GM12891 (cell line): ENCODE measurements around the gene SDF4.

ENCODE experiments used
- DNase-seq: peaks from one replicate; pipeline ENCODE4 v3.0.0; 2011; ENCODE audit warnings: low spot score; ENCODE audit not compliant: insufficient read length
- FAIRE-seq: peaks from 2 replicates; lab custom pipeline; 2011; peaks lifted over from hg19 to GRCh38; lab: Jason Lieb, UNC
- PAX5 ChIP-seq: IDR thresholded peaks from 2 replicates; pipeline ENCODE4 v1.6.1; 2011; ENCODE audit warnings: low read length, moderate library complexity, mild to moderate bottlenecking; ENCODE audit not compliant: insufficient read depth, severe bottlenecking
- POLR2A ChIP-seq: IDR thresholded peaks from 2 replicates; pipeline ENCODE4 v1.6.1; 2011; ENCODE audit warnings: low read depth, low read length, control low read depth
- POLR2AphosphoS5 ChIP-seq: IDR thresholded peaks from 2 replicates; pipeline ENCODE4 v1.6.1; 2011; ENCODE audit warnings: low read depth, low read length, control low read depth
- POU2F2 ChIP-seq: IDR thresholded peaks from 2 replicates; pipeline ENCODE4 v1.6.1; 2011; ENCODE audit warnings: low read depth, mild to moderate bottlenecking, control low read depth, low read length, moderate library complexity
- SPI1 ChIP-seq: IDR thresholded peaks from 2 replicates; pipeline ENCODE4 v1.6.1; 2011; ENCODE audit warnings: low read depth, low read length, control low read depth
- TAF1 ChIP-seq: IDR thresholded peaks from 2 replicates; pipeline ENCODE4 v1.6.1; 2011; ENCODE audit warnings: low read depth, low read length, control low read depth

SDF4 gene

DNA sequence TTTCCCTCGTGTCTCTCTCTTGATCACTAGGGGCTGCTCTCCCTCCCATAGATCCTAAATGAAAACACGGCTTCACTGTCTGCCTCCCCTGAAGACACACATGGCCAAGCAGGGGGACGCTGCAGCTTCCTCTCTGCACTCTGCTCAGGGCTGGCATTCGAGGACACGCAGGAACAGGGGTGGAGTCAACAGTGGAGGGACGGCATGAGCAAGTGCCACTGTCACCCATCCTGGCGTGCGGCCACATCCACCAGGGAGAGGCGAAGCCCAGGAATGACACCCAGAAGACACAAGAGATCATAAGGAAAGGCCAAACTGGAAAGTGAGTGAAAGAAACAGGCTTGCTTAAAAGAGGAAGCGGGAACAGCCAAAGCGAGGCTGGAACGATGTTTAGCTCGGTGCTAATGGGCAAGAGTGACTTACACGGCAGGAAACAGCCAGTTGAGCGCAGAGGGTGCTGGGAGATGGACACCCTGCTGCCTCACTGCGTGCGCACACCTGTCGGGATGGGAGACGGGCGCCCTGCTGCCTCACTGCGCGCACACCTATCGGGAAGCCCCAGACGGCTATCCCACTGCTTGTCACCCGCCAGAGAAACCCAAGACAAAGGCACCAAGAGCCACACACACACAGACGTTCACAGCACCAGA lies 28.3 kb upstream of the SDF4 start:
- FAIRE-seq (no peak), DNase-seq (no peak)
- TF ChIP-seq PAX5, result no peak
- TF ChIP-seq SPI1, result peak; percentile 86

DNA sequence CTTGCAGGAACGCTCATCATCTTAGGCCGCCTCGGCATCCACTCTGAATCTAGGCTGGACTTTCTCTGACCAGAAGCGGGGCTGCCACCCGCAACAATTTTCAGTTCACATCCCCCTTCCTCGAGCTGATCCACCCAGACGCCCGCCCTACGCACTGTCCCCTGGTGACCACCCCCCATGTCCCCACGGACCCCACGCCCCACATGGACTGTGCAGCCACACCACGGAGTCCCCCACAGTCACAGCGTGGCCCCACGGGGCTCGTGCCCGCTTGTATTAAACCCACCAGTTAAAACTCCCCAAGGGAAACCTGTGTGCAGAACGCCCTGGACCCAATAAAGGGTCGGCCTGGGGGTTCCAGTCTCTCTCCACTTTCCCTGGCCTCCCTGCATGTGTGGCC lies 27.7 kb upstream of the SDF4 start:
- no peak for FAIRE-seq
- no peak for TF ChIP-seq POU2F2
- no peak for TF ChIP-seq POLR2AphosphoS5
- no peak for TF ChIP-seq PAX5
- TF ChIP-seq SPI1, result no peak
- no peak for TF ChIP-seq POLR2A
- TF ChIP-seq TAF1, result no peak
- DNase-seq, result no peak

DNA sequence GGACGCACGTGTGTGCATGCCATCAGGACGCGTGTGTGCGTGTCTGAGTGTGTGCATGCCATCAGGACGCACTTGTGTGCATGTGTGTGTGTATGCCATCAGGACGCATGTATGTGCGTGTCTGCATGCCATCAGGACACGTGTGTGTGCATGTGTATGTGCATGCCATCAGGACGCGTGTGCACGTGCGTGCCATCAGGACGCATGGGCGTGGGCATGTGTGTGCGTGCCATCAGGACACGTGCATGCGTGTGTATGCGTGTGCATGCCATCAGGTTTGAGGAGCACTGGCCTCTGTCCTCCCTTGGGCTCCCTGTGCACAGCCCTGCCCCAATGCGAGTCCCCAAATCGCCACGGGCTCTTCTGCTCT lies 27.3 kb upstream of the SDF4 start:
- no peak for DNase-seq
- TF ChIP-seq TAF1 (no peak), POLR2A (peak; percentile 47; the same call in 1 of the 2 replicates), POLR2AphosphoS5 (peak; percentile 47; the same call in 1 of the 2 replicates)
- FAIRE-seq, result peak; percentile 84

DNA sequence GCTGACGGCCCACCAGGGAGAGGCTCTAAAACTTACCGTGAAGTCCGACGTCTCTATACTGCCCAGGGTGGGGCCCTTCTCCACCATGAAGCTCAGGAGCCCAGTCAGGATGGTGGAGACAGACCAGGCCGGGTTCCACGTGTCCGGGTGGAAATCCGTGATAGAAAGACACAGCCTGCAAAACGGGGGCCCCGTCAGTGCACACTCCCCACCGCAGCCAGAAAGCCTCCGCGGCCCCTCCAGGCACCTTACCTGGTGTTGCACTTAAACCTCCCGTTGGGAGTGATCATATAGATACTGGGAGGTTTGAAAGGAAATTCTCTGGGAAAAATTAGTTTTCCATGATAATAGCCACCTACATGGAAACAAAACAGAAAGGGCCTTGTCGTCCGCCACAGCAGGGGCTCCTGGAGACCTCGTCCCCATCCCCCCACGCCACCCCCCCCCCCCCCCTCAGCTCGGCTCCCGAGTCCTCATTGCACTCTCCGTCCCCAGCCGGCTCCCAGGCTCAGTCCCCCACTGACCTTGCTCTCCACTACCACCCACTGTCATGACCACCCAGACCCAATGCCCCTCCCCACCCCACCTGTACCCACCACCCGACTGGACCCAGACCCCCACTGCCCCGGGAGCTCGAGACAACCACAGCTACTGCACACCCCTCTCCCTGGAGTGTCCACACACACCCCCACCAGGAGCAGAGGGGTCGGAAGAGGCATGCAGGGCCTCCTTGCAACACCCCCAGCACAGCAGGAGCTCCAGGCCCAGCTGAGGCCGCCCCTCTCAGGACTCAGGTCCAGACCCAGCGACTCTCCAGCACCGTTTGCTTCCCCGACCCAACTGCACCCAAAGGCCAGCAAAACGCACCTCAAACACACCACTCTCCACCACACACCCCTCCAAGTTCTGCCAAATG lies 25.4 kb upstream of the SDF4 start:
- TF ChIP-seq PAX5 (no peak), SPI1 (no peak), POLR2AphosphoS5 (no peak)
- DNase-seq (no peak), FAIRE-seq (no peak)

DNA sequence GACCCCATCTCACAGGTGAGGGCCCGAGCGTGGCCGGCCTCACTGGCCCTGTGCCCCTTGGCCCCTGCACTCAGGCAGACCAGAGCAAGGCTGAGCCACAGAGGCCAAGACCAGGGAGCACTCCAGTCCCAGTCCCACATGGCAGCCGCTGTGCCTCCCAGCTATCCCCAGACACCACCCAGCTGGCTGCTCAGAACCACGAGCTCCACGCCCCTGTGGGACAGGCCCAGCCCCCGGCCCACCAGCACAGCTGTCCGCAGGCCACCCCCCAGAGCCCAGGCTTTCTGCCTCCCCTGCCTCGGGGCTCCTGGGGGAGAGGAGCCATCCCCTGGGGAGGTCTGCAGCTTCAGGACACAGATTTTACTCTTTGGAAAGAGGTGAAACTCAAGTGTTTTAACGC lies 23.8 kb upstream of the SDF4 start:
- FAIRE-seq, result no peak
- TF ChIP-seq POU2F2 (no peak), TAF1 (no peak), POLR2A (no peak), PAX5 (no peak), SPI1 (no peak), POLR2AphosphoS5 (no peak)
- DNase-seq, result no peak

DNA sequence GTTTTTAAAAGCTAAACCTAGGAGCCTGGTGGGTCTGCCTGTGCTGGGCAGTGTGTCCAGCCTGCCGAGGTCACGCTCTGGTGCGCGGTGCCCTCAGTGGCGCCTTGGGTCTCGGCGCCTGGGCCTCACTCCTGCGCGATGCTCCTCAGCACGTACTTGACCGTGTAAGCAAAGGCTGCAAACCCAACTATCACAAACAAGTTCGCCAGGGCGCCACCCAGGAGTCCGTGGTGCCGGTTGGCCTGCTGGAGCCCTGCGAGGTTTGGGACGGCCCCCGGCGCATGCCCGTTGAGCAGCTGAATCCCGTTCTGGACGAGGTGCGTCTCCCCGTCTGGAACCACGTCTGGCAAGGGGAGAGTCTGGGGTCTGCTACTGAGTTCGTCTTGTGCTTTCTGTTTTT lies 23.3 kb upstream of the SDF4 start:
- FAIRE-seq, result no peak
- DNase-seq, result no peak
- TF ChIP-seq POLR2AphosphoS5, result no peak
- no peak for TF ChIP-seq SPI1
- TF ChIP-seq POLR2A, result no peak
- no peak for TF ChIP-seq PAX5
- no peak for TF ChIP-seq TAF1
- no peak for TF ChIP-seq POU2F2

DNA sequence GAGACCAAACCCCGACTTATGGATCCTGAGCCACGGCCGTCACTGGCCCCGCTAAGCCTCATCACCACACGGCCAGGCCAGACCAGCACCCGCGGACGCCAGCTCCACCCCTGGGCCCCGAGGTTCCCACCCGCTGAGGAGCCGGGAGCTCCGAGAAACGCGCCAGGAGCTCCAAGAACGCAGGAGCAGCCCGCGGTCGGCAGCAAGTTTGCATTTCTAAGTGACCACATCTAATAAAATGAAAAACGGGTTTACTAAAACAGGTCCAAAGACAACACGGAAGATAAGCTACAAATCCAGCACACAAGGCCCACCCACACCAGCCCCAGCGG lies 22.8 kb upstream of the SDF4 start:
- TF ChIP-seq SPI1, result no peak
- TF ChIP-seq POLR2A, result no peak
- TF ChIP-seq POU2F2, result no peak
- no peak for TF ChIP-seq PAX5
- no peak for TF ChIP-seq TAF1
- TF ChIP-seq POLR2AphosphoS5, result no peak
- FAIRE-seq (no peak), DNase-seq (no peak)

DNA sequence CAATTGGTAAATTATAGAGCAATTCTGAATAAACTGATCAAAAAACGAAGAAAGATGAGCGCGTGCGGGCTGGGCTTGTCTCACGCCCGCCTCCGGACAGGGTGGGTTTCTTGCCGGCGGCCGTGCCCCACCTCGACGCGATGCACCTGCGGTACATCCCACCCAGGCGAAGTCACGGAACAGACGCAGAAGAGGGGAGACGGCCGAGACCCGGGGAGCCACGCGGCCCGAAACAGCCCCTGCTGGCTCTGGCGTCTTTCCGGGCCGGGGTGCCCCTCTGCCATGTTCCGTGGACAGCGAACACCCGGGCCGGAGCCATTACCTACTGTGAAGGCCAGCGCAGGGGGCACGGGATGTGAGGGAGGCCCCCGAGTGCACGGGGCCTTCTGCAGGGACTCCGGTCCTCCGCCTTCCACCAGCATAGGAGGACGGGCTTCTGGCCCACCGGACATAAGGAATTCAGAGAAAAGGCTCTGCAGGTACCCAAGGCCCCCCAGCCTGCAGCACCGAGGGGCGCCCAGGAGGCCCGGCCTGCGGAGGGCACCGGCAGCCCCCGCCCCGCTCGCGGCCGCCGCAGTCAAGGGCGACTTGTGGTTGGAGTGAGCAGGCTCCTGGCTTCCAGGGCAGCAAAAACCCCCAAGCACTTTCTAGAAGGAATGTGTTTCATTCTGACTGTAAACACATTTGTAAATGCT lies 22.3 kb upstream of the SDF4 start:
- no peak for DNase-seq

DNA sequence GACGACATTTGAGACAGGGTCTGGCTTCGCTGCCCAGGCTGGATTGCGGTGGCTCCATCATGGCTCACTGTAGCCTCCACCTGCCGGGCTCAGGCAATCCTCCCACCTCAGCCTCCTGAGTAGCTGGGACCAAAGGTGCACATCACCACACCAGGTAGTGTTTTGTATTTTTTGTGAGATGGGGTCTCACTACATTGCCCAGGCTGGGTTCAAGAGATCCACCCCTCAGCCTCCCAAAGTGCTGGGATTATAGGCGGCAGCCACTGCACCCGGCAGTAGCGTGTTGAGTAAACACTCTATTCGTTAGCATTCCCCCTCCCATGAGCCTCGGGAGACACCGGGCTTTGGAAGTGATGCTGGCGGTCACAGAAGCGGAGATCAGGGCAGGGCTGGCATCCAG lies 21.5 kb upstream of the SDF4 start:
- TF ChIP-seq PAX5, result no peak
- no peak for TF ChIP-seq TAF1
- no peak for TF ChIP-seq POLR2AphosphoS5
- no peak for TF ChIP-seq POLR2A
- TF ChIP-seq SPI1, result no peak
- no peak for TF ChIP-seq POU2F2
- FAIRE-seq, result no peak
- DNase-seq, result no peak

More for the DNA sequence above, 22.3 kb upstream of the SDF4 start:
- FAIRE-seq, result no peak
- TF ChIP-seq POU2F2 (no peak), PAX5 (no peak), POLR2AphosphoS5 (no peak)
